Fibroblast of lung (primary cell): Measurements from ENCODE around the gene ZNRF3.

Experiments
- EZH2 ChIP-seq: IDR thresholded peaks from 2 replicates; pipeline ENCODE4 v1.5.1; 2012; ENCODE audit warnings: low read length, control low read depth, mild to moderate bottlenecking; ENCODE audit errors: missing control alignments
- TF ChIP-seq, protein P1 (sequence below), 2 donors: IDR thresholded peaks in 1 of 2; conservative IDR thresholded peaks in 1 of 2; 1 replicate in 1 of 2; 2 replicates in 1 of 2; pipeline ENCODE4 v1.5.1; 2011 to 2012; ENCODE audit warnings: low read length in 2 of 2, control low read depth in 1 of 2, inconsistent platforms in 1 of 2, low read depth in 1 of 2, mild to moderate bottlenecking in 1 of 2

DNA sequence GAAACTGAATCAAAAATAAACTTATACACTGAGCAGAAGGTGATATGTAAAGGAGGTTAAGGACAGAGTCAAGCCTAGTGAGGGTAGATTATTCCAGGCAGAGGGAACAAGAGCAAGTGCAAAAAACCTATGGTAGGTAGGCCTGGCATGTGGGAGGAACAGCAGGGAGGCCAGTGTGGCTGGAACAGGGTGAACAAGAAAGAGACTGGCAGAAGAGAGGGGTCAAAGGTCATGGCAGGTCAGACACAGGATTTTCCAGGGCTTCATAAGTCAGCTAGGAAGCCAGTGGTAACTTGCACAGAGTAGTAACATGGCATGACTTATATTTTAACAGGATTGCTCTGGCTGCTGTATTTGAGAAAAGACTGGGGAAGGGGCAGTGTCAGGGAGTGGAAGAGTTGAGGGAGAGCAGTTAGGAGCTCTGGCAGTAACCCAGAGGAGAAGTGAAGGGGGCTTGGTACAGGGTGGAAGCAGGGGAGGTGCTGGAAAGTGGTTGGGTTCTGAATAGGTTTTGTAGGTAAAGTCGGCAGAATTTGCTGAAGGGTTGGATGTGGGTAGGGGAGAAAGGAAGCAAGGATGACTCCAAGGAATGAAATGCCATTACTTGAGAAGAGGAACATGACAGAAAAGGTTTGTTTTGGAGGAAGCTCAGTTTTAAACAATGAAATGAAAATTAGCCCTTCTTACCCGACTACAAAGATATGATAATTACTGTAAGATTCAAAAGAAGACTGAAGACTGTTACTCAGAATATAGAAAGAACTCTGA lies 86.2 kb downstream of the ZNRF3 start:
- TF ChIP-seq, protein P1, sequence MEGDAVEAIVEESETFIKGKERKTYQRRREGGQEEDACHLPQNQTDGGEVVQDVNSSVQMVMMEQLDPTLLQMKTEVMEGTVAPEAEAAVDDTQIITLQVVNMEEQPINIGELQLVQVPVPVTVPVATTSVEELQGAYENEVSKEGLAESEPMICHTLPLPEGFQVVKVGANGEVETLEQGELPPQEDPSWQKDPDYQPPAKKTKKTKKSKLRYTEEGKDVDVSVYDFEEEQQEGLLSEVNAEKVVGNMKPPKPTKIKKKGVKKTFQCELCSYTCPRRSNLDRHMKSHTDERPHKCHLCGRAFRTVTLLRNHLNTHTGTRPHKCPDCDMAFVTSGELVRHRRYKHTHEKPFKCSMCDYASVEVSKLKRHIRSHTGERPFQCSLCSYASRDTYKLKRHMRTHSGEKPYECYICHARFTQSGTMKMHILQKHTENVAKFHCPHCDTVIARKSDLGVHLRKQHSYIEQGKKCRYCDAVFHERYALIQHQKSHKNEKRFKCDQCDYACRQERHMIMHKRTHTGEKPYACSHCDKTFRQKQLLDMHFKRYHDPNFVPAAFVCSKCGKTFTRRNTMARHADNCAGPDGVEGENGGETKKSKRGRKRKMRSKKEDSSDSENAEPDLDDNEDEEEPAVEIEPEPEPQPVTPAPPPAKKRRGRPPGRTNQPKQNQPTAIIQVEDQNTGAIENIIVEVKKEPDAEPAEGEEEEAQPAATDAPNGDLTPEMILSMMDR (conservative IDR thresholded peaks at IDR 0.05 in 1 of 2, IDR thresholded peaks at IDR 0.05 in 1 of 2; ENCODE audit: low read depth in 1 of 2, low read length in 2 of 2): no peak
- TF ChIP-seq EZH2: no peak
